T-helper 1 cell treated with Interleukin-12 subunit alpha and Interleukin-12 subunit beta and Interleukin-4 antibody, amounts not matched to agents 30 ng/mL and 1 ng/mL, for 36 hours (primary cell): ENCODE measurements around the gene CASKIN1. TPM values are rescaled to one million over a fixed set of nuclear protein-coding genes. Genes with fewer than 3 reads are reported as not detected.

Experiments
- intact Hi-C: fragments of 100-400 bp; cut with micrococcal nuclease; formaldehyde crosslinking; loops from one replicate; pipeline ENCODE4 v1.15.1; 2024
- total RNA-seq: library from RNA; stranded (reverse); gene quantifications from 2 replicates; pipeline ENCODE4 v1.2.3, GENCODE V29; 2022

CASKIN1 gene
- total RNA-seq, 1 donor from 2014 or later, result 0.05 TPM

DNA sequence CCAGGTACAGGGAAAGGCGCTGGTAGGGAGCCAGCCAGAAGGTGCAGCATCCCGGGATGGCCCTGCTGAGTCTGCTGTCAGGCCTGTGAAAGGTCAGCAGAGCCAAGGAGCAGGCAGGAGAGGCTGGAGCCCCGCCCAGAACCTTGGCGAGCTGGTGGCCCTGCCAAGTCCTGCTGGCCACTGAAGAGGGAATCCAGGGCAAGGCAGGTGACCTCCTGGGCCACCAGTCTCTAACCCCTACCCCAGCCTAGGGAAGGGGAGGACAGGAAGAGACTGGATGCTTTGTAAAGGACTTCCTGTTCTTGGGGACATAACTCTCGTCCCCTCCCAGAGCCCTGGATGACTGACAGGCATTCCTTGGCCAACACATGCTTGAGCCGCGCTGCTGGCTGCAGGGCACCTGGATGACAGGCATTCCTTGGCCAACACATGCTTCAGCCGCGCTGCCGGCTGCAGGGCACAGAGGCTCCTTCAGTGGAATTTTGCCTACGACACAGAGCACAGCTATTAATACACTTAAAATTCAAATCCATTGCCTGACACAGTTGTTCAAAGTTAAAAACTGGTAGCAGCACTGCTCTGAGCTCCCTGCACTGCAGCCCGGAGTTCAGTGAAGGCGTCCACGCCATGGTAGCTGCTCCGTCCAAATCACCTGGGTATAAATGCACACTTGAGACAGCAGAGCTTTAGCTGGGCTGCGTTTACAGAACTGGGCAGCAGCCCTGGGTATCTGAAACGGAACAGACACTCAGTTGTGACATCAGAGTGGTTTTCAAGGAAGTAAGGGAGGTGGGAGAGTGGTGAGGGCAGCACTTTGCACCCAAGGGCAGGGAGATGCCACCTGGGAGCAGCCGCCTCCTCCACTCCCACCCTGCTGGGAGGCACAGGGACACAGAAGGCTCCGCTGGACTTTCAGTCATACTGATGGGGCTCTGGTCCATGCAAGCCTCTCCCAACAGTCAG, 16.2 kb upstream of the CASKIN1 start:
- intact Hi-C loops, result no loop called here

DNA sequence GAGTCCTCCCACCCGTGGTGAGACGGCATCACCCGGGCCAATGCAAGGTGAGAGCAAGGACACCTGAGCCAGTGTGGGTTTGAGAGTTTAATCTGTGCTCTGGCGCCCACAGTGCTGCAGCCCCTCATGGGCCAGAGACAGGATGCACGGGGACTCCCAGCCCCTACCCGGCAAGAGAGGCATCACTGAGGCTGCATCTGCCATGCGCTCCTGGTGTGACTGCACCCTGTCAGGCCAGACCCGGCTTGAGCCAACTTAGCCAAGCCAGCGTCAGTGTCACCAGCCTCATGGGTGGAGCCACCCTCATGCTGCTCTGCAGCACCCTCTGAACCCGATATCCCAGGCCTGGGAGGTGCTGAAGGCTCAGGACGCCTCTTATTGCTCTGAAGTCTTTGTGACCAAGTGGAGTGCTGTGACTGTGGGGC, 15.5 kb upstream of the CASKIN1 start:
- intact Hi-C loops, result no loop called here

DNA sequence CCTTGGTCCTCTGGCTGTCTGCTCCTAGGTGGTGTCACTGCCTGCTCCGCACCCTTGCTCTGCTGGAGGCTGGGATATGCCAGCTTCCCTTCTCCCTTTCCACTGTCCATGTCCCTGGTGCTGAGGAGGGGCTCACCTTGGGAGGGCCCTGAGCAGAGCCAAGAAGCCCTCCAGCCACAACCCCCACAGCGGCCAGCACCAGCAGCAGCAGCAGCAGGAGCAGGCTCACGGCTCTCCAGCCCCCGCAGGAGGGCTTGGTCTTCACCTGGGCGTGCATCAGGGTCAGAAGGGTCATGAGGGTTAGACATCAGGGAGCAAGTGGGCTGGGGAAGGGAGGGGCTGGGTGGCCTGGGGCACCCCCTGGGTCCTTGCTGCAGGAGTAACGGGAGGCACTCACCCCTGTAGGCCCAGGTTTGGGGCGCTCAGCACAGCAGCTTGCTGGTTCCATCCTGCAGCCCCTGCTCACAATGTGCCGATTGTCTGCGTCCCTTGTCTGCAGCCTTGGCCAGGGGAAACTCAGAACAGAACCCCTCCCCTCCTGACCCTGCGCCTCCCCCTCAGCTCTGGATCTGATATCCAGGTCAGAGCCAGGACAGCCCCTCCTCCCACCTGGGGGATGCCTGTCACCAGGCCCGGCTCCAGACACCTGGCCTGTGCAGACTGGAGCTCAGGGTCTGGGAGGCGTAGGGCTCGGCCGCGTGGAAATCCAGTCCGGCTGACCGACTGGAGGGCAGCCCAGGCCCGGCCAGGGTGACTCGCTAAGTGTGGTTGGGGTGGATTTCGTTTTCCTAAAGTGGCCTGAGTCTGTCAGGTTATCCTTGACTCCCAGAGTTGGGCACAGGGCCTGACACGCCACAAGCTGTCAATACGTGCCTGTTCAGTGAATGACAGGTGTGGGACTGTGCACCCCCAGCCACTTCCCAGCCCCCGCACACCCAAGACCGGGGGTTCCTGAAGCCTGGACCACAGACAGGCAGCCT, 14.3 kb upstream of the CASKIN1 start, which contains the start of gene BRICD5:
Gene BRICD5 (minus strand): TSS at position 478 of the 980 bp plus-strand sequence. CDS start 30 bp downstream, at position 448.
- intact Hi-C loops, result no loop called here

DNA sequence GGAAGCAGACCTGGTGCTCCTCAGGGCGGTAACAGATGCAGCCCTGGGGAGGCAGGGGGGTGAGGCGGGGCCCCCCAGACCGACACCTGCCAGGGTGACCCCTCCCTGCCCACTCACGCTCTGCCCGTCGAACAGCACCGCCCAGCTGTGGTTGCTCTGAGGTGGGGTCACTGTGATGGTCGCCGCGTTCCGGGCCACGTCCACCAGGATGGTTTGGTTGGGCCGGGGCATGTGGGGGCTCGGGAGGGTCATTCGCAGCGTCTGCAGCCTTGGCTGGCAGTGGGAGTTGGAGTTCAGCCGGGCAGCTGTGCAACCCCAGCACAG, 13.6 kb upstream of the CASKIN1 start:
- intact Hi-C loops, result no loop called here

DNA sequence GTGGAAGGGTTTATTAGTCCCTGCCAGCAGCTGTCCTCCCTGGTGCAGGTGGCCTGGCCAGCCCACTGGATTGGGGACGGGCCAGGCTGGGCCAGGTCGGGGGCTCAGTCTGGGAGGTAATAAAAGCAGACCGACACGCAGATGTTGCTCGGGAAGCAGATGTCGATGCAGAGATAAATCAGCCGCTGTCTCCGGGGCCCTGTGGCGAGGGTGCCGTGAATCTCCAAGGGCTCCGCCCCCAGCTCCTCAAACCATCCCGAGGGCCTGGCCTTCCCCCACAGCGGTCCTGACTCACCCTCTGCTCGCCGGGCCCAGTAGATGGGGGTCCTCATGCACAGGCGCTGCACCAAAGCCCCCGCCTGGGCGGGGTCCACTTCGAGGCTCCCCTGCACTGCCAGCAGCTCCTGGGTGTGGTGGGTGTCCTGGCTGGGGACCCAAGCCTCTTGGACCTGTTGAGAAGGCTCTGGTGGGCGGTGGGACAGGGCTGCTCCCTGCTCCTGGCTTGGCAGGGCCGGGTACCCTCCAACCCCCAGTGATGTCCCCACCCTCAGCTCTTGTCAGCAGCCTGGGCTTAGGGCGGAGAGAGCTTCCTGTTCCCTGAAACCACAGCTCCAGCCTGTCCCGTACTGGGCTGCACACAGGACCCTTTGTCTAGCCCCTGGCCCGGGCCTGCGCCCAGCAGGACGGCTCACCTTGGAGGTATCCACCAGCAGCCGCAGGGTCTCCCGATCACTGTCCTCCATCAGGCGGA, 13.0 kb upstream of the CASKIN1 start:
- intact Hi-C loops, result loop anchor here (10.0 kb wide), 1 partner anchor 565 kb away; the partner anchor contains the start of gene ELOB

DNA sequence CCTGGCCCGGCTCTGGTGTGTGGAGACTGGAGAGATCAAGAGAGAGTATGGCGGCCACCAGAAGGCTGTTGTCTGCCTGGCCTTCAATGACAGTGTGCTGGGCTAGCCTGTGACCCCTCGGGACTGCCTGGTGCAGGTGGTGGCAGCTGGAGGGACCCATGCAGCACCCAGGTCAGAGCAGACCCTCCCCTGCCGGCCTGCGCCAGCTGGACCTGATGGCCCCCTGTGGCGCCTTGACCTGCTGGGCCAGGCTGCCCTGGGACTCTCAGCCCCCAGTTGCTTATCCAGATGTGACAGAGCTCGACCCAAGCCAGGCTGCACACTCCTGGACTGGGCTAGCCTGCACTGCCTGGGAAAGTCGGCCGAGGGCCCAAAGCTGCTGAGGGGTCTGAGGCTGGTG, 12.4 kb upstream of the CASKIN1 start:
- intact Hi-C loops, result loop anchor here (10.0 kb wide), 1 partner anchor 566 kb away; the partner anchor contains the start of gene ELOB

DNA sequence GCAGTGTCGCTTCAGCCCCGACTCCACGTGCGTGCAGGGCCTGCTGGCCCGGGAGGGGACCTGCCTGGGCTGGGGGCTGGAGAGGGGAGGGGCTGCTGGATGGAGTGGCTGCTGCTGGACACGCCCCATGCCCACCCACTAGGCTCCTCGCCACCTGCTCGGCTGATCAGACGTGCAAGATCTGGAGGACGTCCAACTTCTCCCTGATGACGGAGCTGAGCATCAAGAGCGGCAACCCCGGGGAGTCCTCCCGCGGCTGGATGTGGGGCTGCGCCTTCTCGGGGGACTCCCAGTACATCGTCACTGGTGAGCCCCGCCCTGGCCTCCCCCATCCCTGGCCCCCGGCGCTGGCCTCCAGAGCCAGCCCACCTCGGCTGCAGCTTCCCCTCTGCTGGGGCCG, 11.9 kb upstream of the CASKIN1 start:
- intact Hi-C loops, result loop anchor here (10.0 kb wide), 1 partner anchor 566 kb away; the partner anchor contains the start of gene ELOB

DNA sequence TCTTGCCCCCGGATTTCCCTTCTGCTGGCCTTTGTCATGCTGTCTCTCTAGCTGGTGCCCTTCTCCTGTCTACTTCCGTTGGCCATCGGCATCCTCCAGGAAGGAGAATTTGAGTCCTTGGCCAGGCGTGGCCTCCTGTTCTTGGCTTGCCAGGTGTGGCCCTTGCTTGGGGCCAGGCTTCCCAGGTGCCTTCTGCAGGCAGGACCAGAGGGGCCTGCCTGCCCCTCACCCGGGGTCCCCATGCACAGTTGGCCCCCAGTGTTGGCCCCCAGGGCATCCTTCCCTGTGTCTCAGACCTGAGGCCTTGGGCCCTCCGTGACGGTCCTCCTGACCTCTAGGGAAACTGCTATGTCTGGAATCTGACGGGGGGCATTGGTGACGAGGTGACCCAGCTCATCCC, 11.5 kb upstream of the CASKIN1 start:
- intact Hi-C loops, result loop anchor here (10.0 kb wide), 1 partner anchor 567 kb away; the partner anchor contains the start of gene ELOB

DNA sequence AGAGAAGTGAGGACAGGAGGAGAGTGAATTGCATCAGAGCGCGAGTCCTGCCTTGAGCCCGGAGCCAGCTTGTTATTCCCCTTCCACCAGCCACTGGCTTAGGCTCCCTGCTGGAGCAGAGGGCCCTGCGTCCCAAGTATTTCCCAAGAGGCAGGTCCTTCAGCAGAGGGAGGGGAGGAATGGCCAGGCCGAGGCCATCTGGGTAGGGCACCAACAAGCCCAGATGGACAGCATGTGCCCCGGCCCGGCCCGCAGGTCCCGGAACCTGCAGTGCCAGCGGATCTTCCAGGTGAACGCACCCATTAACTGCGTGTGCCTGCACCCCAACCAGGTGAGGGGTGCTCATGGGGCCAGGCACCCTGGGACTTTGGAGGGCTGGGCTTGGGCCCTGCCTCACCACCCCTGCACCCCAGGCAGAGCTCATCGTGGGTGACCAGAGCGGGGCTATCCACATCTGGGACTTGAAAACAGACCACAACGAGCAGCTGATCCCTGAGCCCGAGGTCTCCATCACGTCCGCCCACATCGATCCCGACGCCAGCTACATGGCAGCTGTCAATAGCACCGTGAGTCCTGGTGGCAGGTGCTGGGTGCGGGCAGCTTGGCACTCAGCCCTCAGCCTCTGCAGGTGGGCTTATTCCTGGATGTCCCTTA, 10.5 kb upstream of the CASKIN1 start:
- intact Hi-C loops, result loop anchor here (10.0 kb wide), 1 partner anchor 568 kb away; the partner anchor contains the start of gene ELOB

DNA sequence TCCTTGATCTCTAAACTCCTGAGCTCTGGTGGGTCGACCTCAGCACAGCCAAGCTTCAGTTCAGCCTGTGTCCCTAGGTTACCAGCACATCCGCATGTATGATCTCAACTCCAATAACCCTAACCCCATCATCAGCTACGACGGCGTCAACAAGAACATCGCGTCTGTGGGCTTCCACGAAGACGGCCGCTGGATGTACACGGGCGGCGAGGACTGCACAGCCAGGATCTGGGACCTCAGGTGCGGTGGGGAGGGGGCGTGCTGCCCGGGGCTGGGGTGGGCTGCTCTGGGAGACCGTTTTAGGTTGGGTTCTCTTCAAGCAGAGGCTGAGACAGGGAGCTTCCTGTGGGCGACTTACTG, 10.0 kb upstream of the CASKIN1 start:
- intact Hi-C loops, result loop anchor here (10.0 kb wide), 1 partner anchor 568 kb away; the partner anchor contains the start of gene ELOB

DNA sequence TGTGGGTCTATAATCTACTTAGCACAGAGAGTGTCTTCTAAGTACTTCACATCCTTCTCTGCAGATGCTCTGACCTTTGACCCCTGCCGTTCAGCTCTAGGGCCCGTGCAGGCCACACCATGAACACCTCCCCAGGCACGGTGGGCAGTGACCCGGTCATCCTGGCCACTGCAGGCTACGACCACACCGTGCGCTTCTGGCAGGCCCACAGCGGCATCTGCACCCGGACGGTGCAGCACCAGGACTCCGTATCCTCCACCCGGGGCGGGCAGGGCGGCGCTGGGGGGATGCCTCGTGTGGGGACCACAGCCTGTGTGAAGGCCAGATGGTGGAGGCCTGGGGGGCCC, 9.5 kb upstream of the CASKIN1 start:
- intact Hi-C loops, result loop anchor here (1.0 to 10.0 kb wide), 8 partner anchors 8 to 569 kb away; partner anchors contain the start of genes E4F1, ELOB, MSRB1 and PGP

DNA sequence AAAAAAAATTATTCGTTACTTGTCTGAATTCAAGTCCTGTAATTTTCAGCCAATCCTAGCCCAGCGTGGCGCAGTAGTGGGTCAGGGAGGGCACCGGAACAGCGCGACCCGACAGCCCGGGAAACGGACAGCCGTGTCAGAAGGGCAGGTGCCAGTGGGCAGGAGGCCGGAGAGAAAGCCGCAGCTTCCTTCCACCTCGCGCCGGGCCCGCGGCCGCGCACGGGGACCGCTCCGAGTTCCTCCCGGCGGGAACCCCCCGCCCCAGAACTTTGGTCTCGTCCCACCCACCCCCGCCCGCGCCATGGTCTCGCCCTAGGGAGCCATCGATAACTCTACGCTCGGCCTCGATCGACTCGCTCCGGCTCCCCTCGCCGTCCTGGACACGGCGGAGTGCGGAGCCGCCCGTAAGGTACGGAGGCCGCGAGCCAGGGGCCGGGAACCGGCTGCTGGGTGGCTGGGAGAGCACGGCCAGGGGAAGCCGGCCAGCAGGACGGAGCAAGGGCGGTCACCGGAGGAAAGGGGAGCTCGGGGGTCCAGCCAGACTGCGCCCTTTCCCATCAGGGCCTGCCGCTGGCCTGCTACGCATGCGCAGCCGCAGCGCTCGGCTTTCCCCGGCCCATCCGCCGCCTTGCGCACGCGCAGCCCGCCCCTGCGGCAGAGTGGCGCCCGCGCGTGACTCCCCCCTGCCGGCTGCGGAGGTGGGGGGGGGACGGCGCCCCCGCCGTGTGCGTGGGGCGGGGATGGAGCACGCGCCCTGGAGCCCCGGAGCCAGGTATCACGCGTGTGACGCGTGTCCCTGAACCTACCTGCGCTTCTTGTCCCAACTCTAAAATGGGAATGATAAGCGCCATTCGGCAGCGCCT, 8.9 kb upstream of the CASKIN1 start, which contains the start of gene MLST8:
Gene MLST8 (plus strand): TSS at position 351 of the 863 bp plus-strand sequence. CDS start 632 bp downstream, outside the sequence.
- intact Hi-C loops, result loop anchor here (1.0 to 10.0 kb wide), 8 partner anchors 9 to 569 kb away; partner anchors contain the start of genes E4F1, ELOB, MSRB1 and PGP

DNA sequence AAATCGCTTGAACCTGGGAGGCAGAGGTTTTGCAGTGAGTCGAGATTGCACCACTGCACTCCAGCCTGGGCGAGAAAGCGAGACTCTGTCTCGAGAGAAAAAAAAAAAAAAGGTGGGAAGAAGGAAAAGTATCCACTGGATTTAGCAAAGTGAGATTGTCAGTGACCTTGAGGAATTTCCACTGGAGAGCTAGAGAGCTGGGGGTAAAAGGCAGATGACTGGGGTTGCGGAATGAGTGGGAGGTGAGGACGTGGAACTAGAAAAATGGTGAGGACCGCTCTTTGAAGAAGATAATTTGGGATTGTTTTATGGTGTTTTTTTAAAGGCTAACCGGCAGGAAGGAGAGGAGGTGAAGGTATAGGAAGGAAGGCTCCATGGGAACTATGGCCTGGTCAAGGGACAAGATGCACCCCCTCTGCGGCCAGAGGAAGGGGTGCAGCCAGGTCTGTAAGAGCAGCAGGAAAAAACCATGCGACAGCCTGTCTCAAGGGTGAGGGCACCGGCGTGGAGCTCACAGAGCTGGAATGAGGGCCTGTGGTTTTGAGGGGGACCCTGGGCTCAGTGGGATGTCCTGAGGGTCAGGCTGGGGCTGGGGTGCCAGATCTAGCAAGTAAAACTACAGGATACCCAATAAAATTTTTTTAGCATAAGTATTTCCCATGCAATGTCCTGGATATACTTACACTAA, 8.2 kb upstream of the CASKIN1 start:
- intact Hi-C loops, result loop anchor here (1.0 to 10.0 kb wide), 8 partner anchors 10 to 570 kb away; partner anchors contain the start of genes E4F1, ELOB, MSRB1 and PGP

DNA sequence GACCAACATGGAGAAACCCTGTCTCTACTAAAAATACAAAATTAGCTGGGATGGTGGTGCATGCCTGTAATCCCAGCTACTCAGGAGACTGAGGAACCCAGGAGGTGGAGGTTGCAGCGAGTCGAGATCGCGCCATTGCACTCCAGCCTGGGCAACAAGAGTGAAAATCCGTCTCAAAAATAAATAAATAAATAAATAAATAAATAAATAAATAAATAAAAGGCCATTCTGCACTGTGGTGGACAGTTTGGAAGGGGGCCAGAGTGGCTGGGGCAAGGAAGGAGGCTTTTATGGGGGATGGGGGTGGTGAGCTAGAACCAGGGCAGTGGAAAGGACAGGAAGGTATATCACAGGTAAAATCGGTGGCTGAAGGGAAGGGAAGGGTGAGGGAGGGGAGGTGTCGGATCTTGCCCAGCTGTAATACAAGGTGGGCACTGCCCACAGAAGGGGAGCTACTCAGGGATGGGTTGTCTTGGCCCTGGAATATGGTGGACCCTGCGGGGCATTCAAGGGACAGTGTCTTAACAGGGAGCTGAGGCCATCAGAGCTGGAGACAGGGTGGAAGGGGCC, 6.8 kb upstream of the CASKIN1 start:
- intact Hi-C loops, result loop anchor here (10.0 kb wide), 1 partner anchor 572 kb away; the partner anchor contains the start of gene ELOB

DNA sequence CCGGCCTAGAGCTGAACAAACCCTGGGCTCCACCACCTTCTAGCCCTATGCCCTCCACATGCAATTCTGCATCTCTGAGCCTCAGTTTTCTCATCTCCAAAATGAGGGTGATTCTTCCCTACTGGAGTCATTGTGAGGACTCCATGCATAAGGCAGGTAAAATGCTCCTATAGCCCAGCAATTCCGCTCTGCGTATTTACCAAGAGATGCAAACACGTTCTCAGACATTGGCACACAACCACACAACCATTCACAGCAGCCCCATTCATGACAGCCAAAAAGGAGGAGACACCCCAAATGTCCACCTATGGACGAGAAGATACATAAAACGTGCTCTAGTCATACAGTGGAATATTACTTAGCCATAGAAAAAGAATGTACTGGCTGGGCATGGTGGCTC, 3.9 kb upstream of the CASKIN1 start:
- intact Hi-C loops, result loop anchor here (10.0 kb wide), 1 partner anchor 574 kb away; the partner anchor contains the start of gene ELOB

DNA sequence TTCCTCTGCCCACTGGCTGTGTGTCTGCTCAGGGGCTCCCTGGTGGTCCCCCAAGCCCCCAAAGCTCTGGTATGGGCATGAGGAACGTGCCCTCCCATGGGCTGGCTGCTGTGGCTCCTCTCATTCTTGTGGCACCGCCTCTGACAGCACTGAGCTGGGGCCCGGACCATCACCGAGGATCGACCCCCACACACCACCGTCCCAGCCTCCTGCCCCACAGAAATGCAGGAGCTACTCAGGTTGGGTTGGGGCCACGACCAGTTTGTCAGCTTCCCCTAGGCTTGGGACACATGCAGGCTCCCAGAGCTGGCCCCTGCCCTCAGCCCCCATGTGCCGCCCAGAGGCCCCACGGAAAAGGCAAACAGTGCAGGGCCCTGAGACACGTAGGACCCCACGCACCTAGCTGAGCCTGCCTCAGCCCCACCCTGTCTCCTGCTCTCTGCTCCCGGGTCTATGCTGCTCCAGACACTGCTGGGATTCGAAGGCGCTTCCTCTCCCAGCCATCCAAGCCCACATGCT, 3.3 kb upstream of the CASKIN1 start:
- intact Hi-C loops, result loop anchor here (10.0 kb wide), 1 partner anchor 575 kb away; the partner anchor contains the start of gene ELOB

DNA sequence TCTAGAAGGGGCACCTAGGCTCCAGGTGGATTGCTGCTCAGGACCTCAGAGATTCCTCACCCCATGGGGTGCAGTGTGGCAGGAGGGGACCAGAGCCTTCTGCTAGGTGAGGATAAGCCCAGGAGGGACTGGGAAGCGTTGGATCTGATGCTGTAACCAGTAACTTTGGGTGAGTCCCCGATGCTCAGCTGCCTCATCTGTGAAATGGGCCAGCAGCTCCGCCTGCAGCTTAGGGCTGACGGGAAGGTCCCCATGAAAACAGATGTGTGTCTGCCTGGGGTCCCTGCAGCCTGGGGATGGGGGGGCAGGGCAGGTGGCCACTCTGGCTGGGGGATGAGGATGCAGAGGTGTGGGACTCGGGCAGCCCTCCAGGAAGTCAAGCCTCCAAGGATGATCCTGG, 2.7 kb upstream of the CASKIN1 start:
- intact Hi-C loops, result no loop called here
